Measurements from ENCODE around the gene ETS2.
"Not testable (repeated sequence)": the region's sequence is repeated elsewhere in the genome, so short reads cannot be mapped to it uniquely, and the experiment has no call there.

Gene ETS2

GRCh38 chr21:38818325-38818723 is 12.6 kb downstream of the ETS2 start:
- DNase-seq (ENCODE audit: low read depth): no peak

GRCh38 chr21:38819051-38819718 is 13.5 kb downstream of the ETS2 start:
- DNase-seq (ENCODE audit: low read depth): no peak

GRCh38 chr21:38819719-38820159 is 14.0 kb downstream of the ETS2 start:
- no peak for DNase-seq (ENCODE audit: low read depth)

GRCh38 chr21:38820471-38821239 is 14.9 kb downstream of the ETS2 start:
- DNase-seq (ENCODE audit: low read depth): no peak

- no peak for DNase-seq (ENCODE audit: low read depth)
Measured at GRCh38 chr21:38821248-38821647, 15.5 kb downstream of the ETS2 start.

GRCh38 chr21:38821959-38822682 is 16.4 kb downstream of the ETS2 start:
- DNase-seq (ENCODE audit: low read depth): no peak

GRCh38 chr21:38822778-38823238 is 17.1 kb downstream of the ETS2 start:
- no peak for DNase-seq (ENCODE audit: low read depth)

- DNase-seq (ENCODE audit: low read depth): no peak
Measured at GRCh38 chr21:38823737-38824123, 18.0 kb downstream of the ETS2 start.

- peak; percentile 74 for DNase-seq (ENCODE audit: low read depth)
Measured at GRCh38 chr21:38824124-38824822, 18.5 kb downstream of the ETS2 start.

- DNase-seq (ENCODE audit: low read depth): no peak
Measured at GRCh38 chr21:38825269-38825668, 19.5 kb downstream of the ETS2 start.

GRCh38 chr21:38825921-38826320 is 20.2 kb downstream of the ETS2 start:
- DNase-seq (ENCODE audit: low read depth): no peak

GRCh38 chr21:38828111-38828510 is 22.4 kb downstream of the ETS2 start:
- DNase-seq (ENCODE audit: low read depth): not testable (repeated sequence)

- DNase-seq (ENCODE audit: low read depth): no peak
Measured at GRCh38 chr21:38830671-38831525, 25.2 kb downstream of the ETS2 start.

GRCh38 chr21:38831526-38832467 is 26.1 kb downstream of the ETS2 start:
- DNase-seq (ENCODE audit: low read depth): peak; percentile 99

- no peak for DNase-seq (ENCODE audit: low read depth)
Measured at GRCh38 chr21:38832664-38833063, 26.9 kb downstream of the ETS2 start.

GRCh38 chr21:38833117-38833516 is 27.4 kb downstream of the ETS2 start:
- DNase-seq (ENCODE audit: low read depth): no peak

GRCh38 chr21:38834725-38835124 is 29.0 kb downstream of the ETS2 start:
- DNase-seq (ENCODE audit: low read depth): no peak

GRCh38 chr21:38837806-38838461 is 32.2 kb downstream of the ETS2 start:
- DNase-seq (ENCODE audit: low read depth): no peak

- no peak for DNase-seq (ENCODE audit: low read depth)
Measured at GRCh38 chr21:38838598-38839327, 33.0 kb downstream of the ETS2 start.

Measured in fibroblast of the conjunctiva (primary cell).